Natural killer cell (primary cell): ENCODE data around the gene SPEN. TPM values are rescaled to one million over a fixed set of nuclear protein-coding genes. Genes with fewer than 3 reads are reported as not detected.
"Not testable (repeated sequence)": the region's sequence is repeated elsewhere in the genome, so short reads cannot be mapped to it uniquely, and the experiment has no call there.

Experiments
- ATAC-seq, 3 donors: fragments of 150-1000 bp in 2 of 3; fragments of 200-7000 bp in 1 of 3; cut with Tn5 transposase; 1 replicate in 1 of 3; 2 replicates in 2 of 3; pipeline ENCODE4 v1.10.0; 2021; ENCODE audit warnings: mild to moderate bottlenecking in 2 of 3, moderate library complexity in 2 of 3
- DNase-seq, 2 donors: peaks; one replicate each; pipeline versions ENCODE4 v3.0.0 to v3.0.0-alpha.2; 2013 to 2021; ENCODE audit warnings: mixed read lengths in 1 of 2
- H3K27ac ChIP-seq: one replicate; pipeline ENCODE4 v1.5.1; 2013; ENCODE audit warnings: mild to moderate bottlenecking, low read length
- H3K27me3 ChIP-seq: one replicate; pipeline ENCODE4 v1.6.1; 2013; ENCODE audit warnings: low read length; ENCODE audit not compliant: control insufficient read depth, insufficient read depth
- H3K36me3 ChIP-seq: one replicate; pipeline ENCODE4 v1.6.1; 2013; ENCODE audit warnings: low read length; ENCODE audit not compliant: control insufficient read depth, insufficient read depth
- H3K4me1 ChIP-seq: one replicate; pipeline ENCODE4 v1.6.1; 2013; ENCODE audit warnings: low read length; ENCODE audit not compliant: control insufficient read depth, insufficient read depth
- H3K4me3 ChIP-seq: one replicate; pipeline ENCODE4 v1.5.1; 2013; ENCODE audit warnings: low read length
- H3K9me3 ChIP-seq: one replicate; pipeline ENCODE4 v1.6.1; 2013; ENCODE audit warnings: low read length; ENCODE audit not compliant: control insufficient read depth, insufficient read depth
- H3K27ac Mint-ChIP-seq, 2 donors: one replicate each; pipeline ENCODE4 v1.8.0; 2022; ENCODE audit warnings: mild to moderate bottlenecking in 2 of 2, mixed read lengths in 2 of 2, moderate library complexity in 1 of 2
- H3K27me3 Mint-ChIP-seq, 2 donors: one replicate each; pipeline ENCODE4 v1.8.0; 2022; ENCODE audit warnings: low read depth in 2 of 2, mixed read lengths in 2 of 2
- H3K36me3 Mint-ChIP-seq: one replicate; pipeline ENCODE4 v1.8.0; 2022; ENCODE audit warnings: mixed read lengths
- H3K4me1 Mint-ChIP-seq, 2 donors: one replicate each; pipeline ENCODE4 v1.8.0; 2022; ENCODE audit warnings: mixed read lengths in 2 of 2
- H3K4me3 Mint-ChIP-seq: one replicate; pipeline ENCODE4 v1.8.0; 2022; ENCODE audit warnings: mild to moderate bottlenecking, moderate library complexity, mixed read lengths
- H3K9me3 Mint-ChIP-seq, 2 donors: one replicate each; pipeline ENCODE4 v1.8.0; 2022; ENCODE audit warnings: mixed read lengths in 2 of 2
- CTCF ChIP-seq: fragments of 200-600 bp; IDR thresholded peaks from one replicate; pipeline ENCODE4 v1.8.0; 2022; ENCODE audit warnings: antibody characterized with exemption
- WGBS: methylation state at CpG from one replicate; pipeline ENCODE4 v1.1.7; 2013; ENCODE audit warnings: missing lambda C conversion rate; ENCODE audit not compliant: insufficient coverage; 5-methylcytosine and 5-hydroxymethylcytosine counted together
- intact Hi-C: fragments of 100-400 bp; cut with micrococcal nuclease; formaldehyde crosslinking; loops from one replicate; pipeline ENCODE4 v1.14.2; 2022
- total RNA-seq, 4 donors: library from RNA; stranded (reverse); fragments of 120-200 nt in 1 of 4; gene quantifications; one replicate each; pipeline versions ENCODE4 v1.2.3 to v1.2.4, GENCODE V29; 2013 to 2022

SPEN gene
- total RNA-seq, 3 donors from 2014 or later (not counting 1 experiment from before 2014, with no cell fraction given): 98.1 to 114 (median 105) TPM

- no peak overlapping the region for H3K27ac ChIP-seq
- Mint-ChIP-seq H3K36me3 (peaks cover 8% of the 10 kb centered on the region), H3K27me3 (no peaks in the 10 kb centered on the region), H3K9me3 (no peaks in the 10 kb centered on the region), H3K27ac (peak overlapping the region; percentile 79 to 86), H3K4me1 (peaks cover 27 to 35% of the 10 kb centered on the region in 2 donors), H3K4me3 (peak overlapping the region; percentile 53)
- peaks cover 11% of the 10 kb centered on the region for H3K4me1 ChIP-seq
- ATAC-seq: peak in 2 of 3 donors; percentile 27 to 49
- peak in 1 of 2 donors; percentile 29 for DNase-seq
- WGBS: 60% methylated on average over 7 of the region's 7 CpGs
- H3K27me3 ChIP-seq: no peaks in the 10 kb centered on the region
- no peak for TF ChIP-seq CTCF
- H3K4me3 ChIP-seq: no peak overlapping the region
- intact Hi-C loops: loop anchor here (5.0 kb wide), 2 partner anchors 80 to 100 kb away; no protein-coding TSS in a partner anchor
- peaks cover 41% of the 10 kb centered on the region for H3K36me3 ChIP-seq
- no peaks in the 10 kb centered on the region for H3K9me3 ChIP-seq
Observed at GRCh38 chr1:15916916-15917315, 69.4 kb downstream of the SPEN start.

DNA sequence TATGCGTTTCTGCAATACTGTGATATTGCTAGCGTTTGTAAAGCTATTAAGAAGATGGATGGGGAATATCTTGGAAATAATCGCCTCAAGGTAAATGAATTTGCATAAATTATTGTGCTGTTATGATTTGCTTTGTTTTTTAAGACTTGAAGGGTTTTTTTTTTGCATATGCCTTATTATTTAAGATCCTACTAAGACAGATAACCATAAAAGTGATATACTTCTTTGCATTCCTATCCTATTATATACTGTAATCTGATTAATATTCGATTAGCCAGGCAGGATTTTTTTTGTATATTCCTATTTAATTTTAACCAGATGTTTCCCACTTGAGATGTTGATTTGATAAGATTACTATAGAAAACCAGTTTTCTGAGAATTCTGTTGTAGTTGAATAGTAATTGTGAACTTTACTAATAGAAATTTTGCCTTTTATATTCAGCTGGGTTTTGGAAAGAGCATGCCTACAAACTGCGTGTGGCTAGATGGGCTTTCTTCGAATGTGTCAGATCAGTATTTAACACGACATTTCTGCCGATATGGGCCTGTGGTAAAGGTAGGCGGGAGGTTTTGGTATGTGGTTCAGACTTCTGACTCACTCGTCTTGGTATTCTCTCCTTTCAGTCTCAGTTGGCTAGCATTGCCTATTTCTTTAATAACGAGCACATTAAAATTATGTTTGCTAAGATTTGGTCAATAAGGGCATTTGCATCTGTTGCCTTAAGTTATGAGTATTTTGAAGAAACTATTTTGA, 71.6 kb downstream of the SPEN start:
- ATAC-seq (peak; percentile 74 to 88 (median 82)), DNase-seq (peak in 1 of 2 donors; percentile 67)
- H3K4me1 ChIP-seq: peaks cover 11% of the 10 kb centered on the region
- peaks cover 46% of the 10 kb centered on the region for H3K36me3 ChIP-seq
- H3K27ac Mint-ChIP-seq: peak overlapping the region; percentile 29 to 75
- H3K27me3 ChIP-seq: no peaks in the 10 kb centered on the region
- intact Hi-C loops: loop anchor here (5.0 kb wide), 2 partner anchors 82 to 102 kb away; no protein-coding TSS in a partner anchor
- H3K4me3 ChIP-seq: no peak overlapping the region
- H3K9me3 ChIP-seq: no peaks in the 10 kb centered on the region
- H3K27ac ChIP-seq: no peak overlapping the region
- no peaks in the 10 kb centered on the region for H3K27me3 Mint-ChIP-seq
- H3K9me3 Mint-ChIP-seq: no peaks in the 10 kb centered on the region
- H3K4me3 Mint-ChIP-seq: no peak overlapping the region
- peaks cover 27 to 35% of the 10 kb centered on the region in 2 donors for H3K4me1 Mint-ChIP-seq
- 57% methylated on average over 9 of the region's 11 CpGs for WGBS
- TF ChIP-seq CTCF: no peak
- peaks cover 8% of the 10 kb centered on the region for H3K36me3 Mint-ChIP-seq

GRCh38 chr1:15923241-15923640, 75.7 kb downstream of the SPEN start:
- Mint-ChIP-seq H3K4me1 (peaks cover 10 to 12% of the 10 kb centered on the region in 2 donors), H3K4me3 (no peak overlapping the region), H3K27me3 (no peaks in the 10 kb centered on the region), H3K9me3 (no peaks in the 10 kb centered on the region), H3K27ac (no peak overlapping the region), H3K36me3 (peaks cover 15% of the 10 kb centered on the region)
- no peaks in the 10 kb centered on the region for H3K27me3 ChIP-seq
- ATAC-seq (no peak), DNase-seq (no peak)
- intact Hi-C loops: no loop called here
- H3K36me3 ChIP-seq: peaks cover 64% of the 10 kb centered on the region
- H3K4me1 ChIP-seq: no peaks in the 10 kb centered on the region
- no peak overlapping the region for H3K4me3 ChIP-seq
- H3K9me3 ChIP-seq: no peaks in the 10 kb centered on the region
- TF ChIP-seq CTCF: no peak
- WGBS: no CpG with 5 or more reads among the region's 2 CpGs
- no peak overlapping the region for H3K27ac ChIP-seq

GRCh38 chr1:15926448-15926847, 78.9 kb downstream of the SPEN start:
- H3K27me3 Mint-ChIP-seq, H3K9me3 Mint-ChIP-seq, intact Hi-C loops, H3K27ac ChIP-seq, ATAC-seq, H3K9me3 ChIP-seq, H3K4me3 ChIP-seq, DNase-seq, H3K27me3 ChIP-seq, H3K4me3 Mint-ChIP-seq, H3K4me1 ChIP-seq, H3K27ac Mint-ChIP-seq, H3K4me1 Mint-ChIP-seq: not testable (repeated sequence)
- peaks cover 42% of the 10 kb centered on the region for H3K36me3 Mint-ChIP-seq
- 95% methylated on average over 4 of the region's 8 CpGs for WGBS
- H3K36me3 ChIP-seq: peaks cover 84% of the 10 kb centered on the region
